GM12878 (cell line): Measurements from ENCODE around the gene DHX29. TPM values are rescaled to one million over a fixed set of nuclear protein-coding genes. Genes with fewer than 3 reads are reported as not detected.

Source experiments
- ATAC-seq: fragments of 200-7000 bp; cut with Tn5 transposase; 3 replicates; pipeline ENCODE4 v1.9.1; 2020; ENCODE audit warnings: mild to moderate bottlenecking, moderate library complexity
- BruUV-seq: library from RNA; stranded (reverse); fragments of 400-500 nt; replicated peaks from 2 replicates; lab custom pipeline; 2021; lab: Mats Ljungman, UMichigan
- CTCF ChIA-PET: fragments of 300-600 bp; sonication (Branson Sonifier 250); formaldehyde crosslinking; extraction: SDS; loops from one replicate; lab custom pipeline; 2021; ENCODE audit warnings: inconsistent platforms; lab: Yijun Ruan, JAX
- POLR2A ChIA-PET: fragments of 350-600 bp; formaldehyde crosslinking; extraction: SDS; loops from one replicate; lab custom pipeline; 2021; ENCODE audit warnings: inconsistent platforms; lab: Charles Lee
- RAD21 ChIA-PET: fragments of 300-600 bp; sonication (Branson Sonifier 250); formaldehyde crosslinking; loops from one replicate; lab custom pipeline; 2023; ENCODE audit warnings: antibody characterized with exemption; ENCODE audit not compliant: unreplicated experiment; lab: Charles Lee
- SMC1A ChIA-PET: fragments of 300-600 bp; sonication (Branson Sonifier 250); formaldehyde crosslinking; loops from one replicate; lab custom pipeline; 2023; ENCODE audit not compliant: unreplicated experiment, uncharacterized antibody; lab: Charles Lee
- DNase-seq: peaks from one replicate; pipeline ENCODE4 v3.0.0-alpha.2; 2011; ENCODE audit warnings: low read depth, low spot score
- FAIRE-seq: peaks from 3 replicates; lab custom pipeline; 2011; peaks lifted over from hg19 to GRCh38; lab: Jason Lieb, UNC
- H2AFZ ChIP-seq: 2 replicates; pipeline ENCODE4 v1.6.0; 2011; ENCODE audit warnings: low read depth, low read length, control low read depth; ENCODE audit not compliant: control insufficient read depth
- H3K27ac ChIP-seq: 2 replicates; pipeline ENCODE4 v1.5.1; 2011; ENCODE audit warnings: control low read depth; ENCODE audit not compliant: control insufficient read depth, insufficient read depth
- H3K27me3 ChIP-seq, 2 experiments: replicated peaks in 1 of 2; 2 replicates each; pipeline versions ENCODE4 v1.6.0 to v1.6.1; 2011; ENCODE audit warnings: low read length in 1 of 2; ENCODE audit not compliant: control insufficient read depth in 2 of 2, insufficient read depth in 2 of 2
- H3K36me3 ChIP-seq, 2 experiments: 2 replicates each; pipeline ENCODE4 v1.5.1; 2011; ENCODE audit warnings: low read length in 1 of 2; ENCODE audit not compliant: control insufficient read depth in 2 of 2, insufficient read depth in 2 of 2
- H3K4me1 ChIP-seq: 2 replicates; pipeline ENCODE4 v1.6.1; 2011; ENCODE audit warnings: mild to moderate bottlenecking, low read length, moderate library complexity, mixed read lengths; ENCODE audit not compliant: control insufficient read depth, insufficient read depth
- H3K4me2 ChIP-seq: 2 replicates; pipeline ENCODE4 v1.6.0; 2011; ENCODE audit warnings: control low read depth; ENCODE audit not compliant: control insufficient read depth, insufficient read depth
- H3K4me3 ChIP-seq: fragments of 200-600 bp; sonication (generic); 2 replicates; pipeline ENCODE4 v1.5.1; 2016
- H3K79me2 ChIP-seq: 2 replicates; pipeline ENCODE4 v1.6.0; 2011; ENCODE audit warnings: low read length; ENCODE audit not compliant: control insufficient read depth, insufficient read depth
- H3K9ac ChIP-seq: 2 replicates; pipeline ENCODE4 v1.8.0; 2011; ENCODE audit warnings: low read length, control low read depth, mixed read lengths; ENCODE audit not compliant: control insufficient read depth, insufficient read depth
- H3K9me3 ChIP-seq: replicated peaks from 3 replicates; pipeline ENCODE4 v1.5.1; 2011; ENCODE audit warnings: mild to moderate bottlenecking, low read length; ENCODE audit not compliant: control insufficient read depth, insufficient read depth
- H4K20me1 ChIP-seq: 2 replicates; pipeline ENCODE4 v1.6.0; 2011; ENCODE audit not compliant: control insufficient read depth, insufficient read depth
- CTCF ChIP-seq, 3 experiments: IDR thresholded peaks in 2 of 3; conservative IDR thresholded peaks in 1 of 3; 2 replicates each; pipeline ENCODE4 v1.5.1; 2011; ENCODE audit warnings: low read depth in 3 of 3, low read length in 3 of 3, mild to moderate bottlenecking in 3 of 3, control low read depth in 2 of 3, moderate library complexity in 2 of 3, inconsistent platforms in 1 of 3, mixed read lengths in 1 of 3; ENCODE audit not compliant: control insufficient read depth in 2 of 3, insufficient read depth in 1 of 3; ENCODE audit errors: extremely low read depth in 1 of 3
- HDAC6 ChIP-seq: fragments of 200-600 bp; sonication (generic); IDR thresholded peaks from one replicate; pipeline ENCODE4 v1.8.0; 2017; ENCODE audit warnings: antibody characterized with exemption; ENCODE audit not compliant: unreplicated experiment
- NFYA ChIP-seq: IDR thresholded peaks from 2 replicates; pipeline ENCODE4 v1.6.1; 2011; ENCODE audit warnings: low read depth, mild to moderate bottlenecking, low read length, improper control_type of control experiment, borderline replicate concordance
- RAD21 ChIP-seq: IDR thresholded peaks from 2 replicates; pipeline ENCODE4 v1.6.1; 2011; ENCODE audit warnings: mild to moderate bottlenecking, low read depth, low read length, moderate library complexity; ENCODE audit not compliant: insufficient read depth
- RUNX3 ChIP-seq: IDR thresholded peaks from 2 replicates; pipeline ENCODE4 v1.6.1; 2012; ENCODE audit warnings: low read length, inconsistent platforms
- SMC3 ChIP-seq: IDR thresholded peaks from 2 replicates; pipeline ENCODE4 v1.6.1; 2011; ENCODE audit warnings: low read length, improper control_type of control experiment, borderline replicate concordance
- TCF3 ChIP-seq: IDR thresholded peaks from 2 replicates; pipeline ENCODE4 v1.6.1; 2012; ENCODE audit warnings: low read depth, mild to moderate bottlenecking, low read length, borderline replicate concordance; ENCODE audit not compliant: insufficient read depth
- YBX1 ChIP-seq: fragments of 450-650 bp; IDR thresholded peaks from 2 replicates; pipeline ENCODE4 v1.6.1; 2016; ENCODE audit warnings: antibody characterized with exemption
- YY1 ChIP-seq: IDR thresholded peaks from 2 replicates; pipeline ENCODE4 v1.6.1; 2011; ENCODE audit warnings: low read depth, mild to moderate bottlenecking, low read length
- WGBS: methylation state at CpG from one replicate; pipeline ENCODE4 v1.1.6; 2016; ENCODE audit warnings: low lambda C conversion rate; ENCODE audit not compliant: insufficient replicate concordance, insufficient coverage; ENCODE audit errors: missing lambda C conversion rate; 5-methylcytosine and 5-hydroxymethylcytosine counted together
- in situ Hi-C: fragments of 300-500 bp; cut with MboI; formaldehyde crosslinking; loops from 9 replicates; pipeline ENCODE4 v1.14.3; 2018; ENCODE audit warnings: mixed read lengths
- intact Hi-C: fragments of 100-400 bp; cut with micrococcal nuclease; formaldehyde crosslinking; loops from one replicate; pipeline ENCODE4 v1.14.2; 2022; ENCODE audit not compliant: unreplicated experiment
- polyA plus RNA-seq, 11 experiments: library from polyadenylated mRNA; depleted of rRNA in 4 of 11; unstranded in 6 of 11; stranded (reverse) in 5 of 11; fragments of >200 nt; fragmentation: Nextera tagmentation in 4 of 11; fragmentation: Illumina TruSeq in 1 of 11; extraction: Ambion mirVana in 4 of 11; extraction: Trizol in 1 of 11; gene quantifications; 1 replicate in 1 of 11; 2 replicates in 10 of 11; pipeline versions ENCODE4 v1.2.1 to v1.2.3, GENCODE V29; 2011 to 2016; ENCODE audit warnings: inconsistent platforms in 2 of 11, missing spikeins in 2 of 11, low read depth in 1 of 11
- total RNA-seq, 4 experiments: library from RNA; depleted of rRNA in 3 of 4; stranded (reverse); fragments of >200 nt in 3 of 4; fragmentation: Illumina TruSeq in 1 of 4; extraction: Trizol in 1 of 4; gene quantifications; 2 replicates each; pipeline versions ENCODE4 v1.2.1 to v1.2.3, GENCODE V29; 2013 to 2021
- TF ChIP-seq, protein P1 (sequence below): fragments of 450-650 bp; IDR thresholded peaks from 2 replicates; pipeline ENCODE4 v1.6.1; 2017; ENCODE audit warnings: mild to moderate bottlenecking, moderate library complexity
- TF ChIP-seq, protein P2 (sequence below): IDR thresholded peaks from 2 replicates; pipeline ENCODE4 v1.6.1; 2012; ENCODE audit warnings: low read depth, low read length, improper control_type of control experiment

The DHX29 gene
- total and polyA plus RNA-seq, 10 of the 15 experiments (the other 5 are each of a cell fraction or from before 2014, with no cell fraction given), result 5.3 to 49.1 (median 17.2) TPM

GRCh38 chr5:55344392-55344992 is 37.0 kb upstream of the DHX29 start:
- CTCF ChIA-PET, result interaction anchor here (0.9 to 3.9 kb wide), 5 partner anchors 15 to 348 kb away, joined by 3 to 31 read pairs (median 3); no protein-coding TSS in a partner anchor
- ATAC-seq (peak; percentile 68; the same call in 2 of the 3 replicates), DNase-seq (no peak)

More at GRCh38 chr5:55344392-55344992, 37.0 kb upstream of the DHX29 start:
- ChIA-PET POLR2A (no interaction called here), SMC1A (interaction anchor here (0.9 to 1.5 kb wide), 4 partner anchors 24 to 856 kb away, joined by 3 to 5 read pairs (median 3); no protein-coding TSS in a partner anchor), RAD21 (interaction anchor here (3.0 kb wide), 1 partner anchor 347 kb away, joined by 16 read pairs; no protein-coding TSS in a partner anchor)
- intact Hi-C loops, result loop anchor here (1.0 to 10.0 kb wide), 2 partner anchors 190 to 350 kb away; partner anchors contain the start of gene PLPP1
- Histone ChIP-seq H2AFZ (no peak overlapping the region), H3K27me3 (no peaks in the 10 kb centered on the region), H3K27ac (no peak overlapping the region), H3K9me3 (no peaks in the 10 kb centered on the region), H3K79me2 (no peaks in the 10 kb centered on the region; the same call in 1 of the 2 replicates), H3K9ac (no peak overlapping the region), H3K4me2 (no peak overlapping the region), H3K36me3 (peaks cover 7 to 36% of the 10 kb centered on the region in 2 experiments), H3K4me1 (no peaks in the 10 kb centered on the region), H4K20me1 (no peaks in the 10 kb centered on the region), H3K4me3 (no peak overlapping the region)
- TF ChIP-seq RUNX3 (peak; percentile 87), SMC3 (peak; percentile 70; the same call in 1 of the 2 replicates), YY1 (0 out of 2 replicates have a peak, but pooled peaks have one; percentile 25), HDAC6 (no peak), NFYA (no peak), TCF3 (no peak), CTCF (IDR thresholded peaks at IDR 0.05 in 2 of 3, conservative IDR thresholded peaks at IDR 0.05 in 1 of 3; ENCODE audit: control insufficient read depth in 2 of 3, extremely low read depth in 1 of 3, insufficient read depth in 1 of 3, low read depth in 3 of 3, low read length in 3 of 3) (peak; percentile 67 to 75 (median 74)), YBX1 (no peak), RAD21 (peak; percentile 72)
- TF ChIP-seq, protein P1, sequence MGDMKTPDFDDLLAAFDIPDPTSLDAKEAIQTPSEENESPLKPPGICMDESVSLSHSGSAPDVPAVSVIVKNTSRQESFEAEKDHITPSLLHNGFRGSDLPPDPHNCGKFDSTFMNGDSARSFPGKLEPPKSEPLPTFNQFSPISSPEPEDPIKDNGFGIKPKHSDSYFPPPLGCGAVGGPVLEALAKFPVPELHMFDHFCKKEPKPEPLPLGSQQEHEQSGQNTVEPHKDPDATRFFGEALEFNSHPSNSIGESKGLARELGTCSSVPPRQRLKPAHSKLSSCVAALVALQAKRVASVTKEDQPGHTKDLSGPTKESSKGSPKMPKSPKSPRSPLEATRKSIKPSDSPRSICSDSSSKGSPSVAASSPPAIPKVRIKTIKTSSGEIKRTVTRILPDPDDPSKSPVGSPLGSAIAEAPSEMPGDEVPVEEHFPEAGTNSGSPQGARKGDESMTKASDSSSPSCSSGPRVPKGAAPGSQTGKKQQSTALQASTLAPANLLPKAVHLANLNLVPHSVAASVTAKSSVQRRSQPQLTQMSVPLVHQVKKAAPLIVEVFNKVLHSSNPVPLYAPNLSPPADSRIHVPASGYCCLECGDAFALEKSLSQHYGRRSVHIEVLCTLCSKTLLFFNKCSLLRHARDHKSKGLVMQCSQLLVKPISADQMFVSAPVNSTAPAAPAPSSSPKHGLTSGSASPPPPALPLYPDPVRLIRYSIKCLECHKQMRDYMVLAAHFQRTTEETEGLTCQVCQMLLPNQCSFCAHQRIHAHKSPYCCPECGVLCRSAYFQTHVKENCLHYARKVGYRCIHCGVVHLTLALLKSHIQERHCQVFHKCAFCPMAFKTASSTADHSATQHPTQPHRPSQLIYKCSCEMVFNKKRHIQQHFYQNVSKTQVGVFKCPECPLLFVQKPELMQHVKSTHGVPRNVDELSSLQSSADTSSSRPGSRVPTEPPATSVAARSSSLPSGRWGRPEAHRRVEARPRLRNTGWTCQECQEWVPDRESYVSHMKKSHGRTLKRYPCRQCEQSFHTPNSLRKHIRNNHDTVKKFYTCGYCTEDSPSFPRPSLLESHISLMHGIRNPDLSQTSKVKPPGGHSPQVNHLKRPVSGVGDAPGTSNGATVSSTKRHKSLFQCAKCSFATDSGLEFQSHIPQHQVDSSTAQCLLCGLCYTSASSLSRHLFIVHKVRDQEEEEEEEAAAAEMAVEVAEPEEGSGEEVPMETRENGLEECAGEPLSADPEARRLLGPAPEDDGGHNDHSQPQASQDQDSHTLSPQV, result 0 out of 2 replicates have a peak, but pooled peaks have one; percentile 17
- TF ChIP-seq, protein P2, sequence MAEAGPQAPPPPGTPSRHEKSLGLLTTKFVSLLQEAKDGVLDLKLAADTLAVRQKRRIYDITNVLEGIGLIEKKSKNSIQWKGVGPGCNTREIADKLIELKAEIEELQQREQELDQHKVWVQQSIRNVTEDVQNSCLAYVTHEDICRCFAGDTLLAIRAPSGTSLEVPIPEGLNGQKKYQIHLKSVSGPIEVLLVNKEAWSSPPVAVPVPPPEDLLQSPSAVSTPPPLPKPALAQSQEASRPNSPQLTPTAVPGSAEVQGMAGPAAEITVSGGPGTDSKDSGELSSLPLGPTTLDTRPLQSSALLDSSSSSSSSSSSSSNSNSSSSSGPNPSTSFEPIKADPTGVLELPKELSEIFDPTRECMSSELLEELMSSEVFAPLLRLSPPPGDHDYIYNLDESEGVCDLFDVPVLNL, result no peak
- in situ Hi-C loops, result loop anchor here (10.0 kb wide), 1 partner anchor 340 kb away; no protein-coding TSS in a partner anchor
- peak; percentile 69 for FAIRE-seq
- WGBS, result 63% methylated on average over 2 of the region's 2 CpGs
- BruUV-seq, result no TSS peak
